GM21423 (cell line): Measurements from ENCODE around the gene MSLN.
A peak's percentile ranks its signal among the peaks of the same experiment; 100 is the strongest.
"Not testable (repeated sequence)": the region's sequence is repeated elsewhere in the genome, so short reads cannot be mapped to it uniquely, and the experiment has no call there.

ENCODE experiments used
- ATAC-seq: cut with Tn5 transposase; IDR thresholded peaks from one replicate; pipeline ENCODE4 v1.9.1; 2021; ENCODE audit warnings: mild to moderate bottlenecking, moderate library complexity; ENCODE audit not compliant: unreplicated experiment

The MSLN gene

GRCh38 chr16:772959-773358, 12.4 kb downstream of the MSLN start:
- no peak for ATAC-seq

DNA sequence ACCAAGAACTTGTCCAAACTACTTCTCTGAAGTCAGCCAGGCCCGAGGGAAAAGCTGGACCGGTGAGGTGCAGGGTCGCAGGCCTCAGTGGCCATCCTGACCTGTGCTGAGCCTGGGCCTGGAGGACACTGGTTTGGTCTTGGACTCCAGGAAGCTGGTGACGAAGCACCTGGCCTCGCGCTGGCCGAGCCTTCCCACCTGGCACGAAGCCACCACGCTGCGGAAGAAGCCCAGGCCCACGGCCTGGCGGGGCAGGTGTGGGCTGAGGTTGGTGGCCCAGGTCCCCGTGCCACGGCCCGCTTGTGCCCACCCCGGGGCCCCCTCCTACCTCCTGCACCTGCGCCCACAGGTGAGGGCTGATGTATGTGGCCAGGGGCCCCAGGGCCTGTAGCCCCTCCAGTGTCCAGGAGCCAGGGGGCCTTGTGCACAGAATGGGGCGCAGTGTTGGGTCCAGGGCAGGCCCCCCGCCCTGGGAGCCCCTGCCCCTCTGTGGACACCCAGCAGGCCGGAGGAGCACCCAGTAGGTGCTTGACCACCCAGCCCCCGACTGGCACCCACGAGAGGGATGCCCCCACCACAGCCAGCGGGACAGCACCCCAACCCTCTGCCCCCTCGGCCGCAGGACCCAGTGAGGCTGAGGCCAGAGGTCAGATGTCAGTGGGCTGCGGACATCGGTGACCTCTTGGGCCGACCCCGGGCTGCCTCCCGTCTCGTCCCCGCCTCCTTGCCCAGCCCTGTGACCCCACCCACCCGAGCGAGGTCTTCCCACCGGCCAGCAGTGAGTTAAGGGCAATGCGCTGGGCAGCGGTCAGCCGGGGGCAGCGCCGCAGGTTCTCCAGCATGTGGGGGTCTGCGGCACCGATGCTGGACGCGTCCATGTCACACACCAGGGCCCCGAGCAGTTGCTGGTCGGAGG, 13.8 kb downstream of the MSLN start:
- no peak for ATAC-seq

DNA sequence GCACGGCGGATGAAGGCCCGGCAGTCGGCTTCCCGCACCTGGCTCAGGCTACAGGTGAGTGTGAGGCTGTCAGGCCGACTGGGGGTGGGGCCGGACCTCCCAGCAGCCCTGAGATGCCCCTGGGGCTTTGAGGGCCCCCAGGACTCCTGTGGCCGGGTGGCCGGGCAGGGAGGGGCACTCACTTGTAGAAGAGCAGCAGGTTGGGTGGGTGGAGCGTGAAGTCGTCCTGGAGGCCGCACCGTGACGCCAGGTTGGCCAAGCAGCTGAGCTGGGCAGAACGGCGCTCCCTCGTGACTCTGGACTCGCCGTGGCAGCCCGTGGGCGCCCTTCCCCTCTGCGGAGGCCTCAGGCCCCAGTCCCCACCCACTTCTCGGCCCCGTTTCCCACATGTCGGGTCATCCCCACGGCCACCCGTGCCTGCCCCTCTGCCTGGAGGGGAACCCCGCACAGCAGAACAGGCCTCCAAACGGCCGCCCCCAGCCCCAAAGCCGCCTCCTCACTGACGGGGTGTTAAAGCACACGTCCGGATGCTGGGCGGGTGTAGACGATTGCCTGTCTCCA, 14.8 kb downstream of the MSLN start:
- ATAC-seq = no peak

- ATAC-seq = not testable (repeated sequence)
These were observed 15.8 kb downstream of the MSLN start for GRCh38 chr16:776298-776697.

DNA sequence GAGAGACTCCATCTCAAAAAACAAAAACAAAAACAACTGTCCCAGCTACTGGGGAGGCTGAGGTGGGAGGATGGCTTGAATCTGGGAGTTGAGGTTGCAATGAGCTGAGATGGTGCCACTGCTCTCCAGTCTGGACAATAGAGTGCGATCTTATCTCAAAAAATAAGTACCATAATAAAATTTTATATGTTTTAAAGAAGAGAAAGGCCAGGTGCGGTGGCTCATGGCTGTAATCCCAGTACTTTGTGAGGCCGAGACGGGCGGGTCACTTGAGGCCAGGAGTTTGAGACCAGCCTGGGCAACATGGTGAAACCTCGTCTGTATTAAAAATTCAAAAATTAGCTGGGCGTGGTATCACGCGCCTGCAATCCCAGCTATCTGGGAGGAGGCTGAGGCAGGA, 16.3 kb downstream of the MSLN start:
- ATAC-seq = no peak

DNA sequence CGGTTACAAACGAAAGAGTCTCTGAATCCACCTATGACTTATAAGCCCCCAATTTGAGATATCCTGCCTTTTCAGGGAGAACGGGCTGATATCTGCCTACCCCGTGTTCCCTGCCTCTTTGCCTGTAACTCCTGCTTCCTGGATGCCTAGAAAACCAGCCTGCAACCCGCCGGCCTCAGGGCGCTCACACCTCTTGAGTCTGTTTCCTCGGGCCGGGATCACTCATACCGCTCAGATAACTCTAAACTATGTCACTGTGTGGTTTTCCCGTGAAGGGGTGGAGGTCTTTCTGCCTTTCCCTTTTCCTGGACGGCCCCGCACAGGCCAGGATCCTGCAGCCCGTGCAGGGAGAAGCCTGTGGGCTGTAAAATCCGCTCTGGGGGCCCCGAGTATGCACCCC, 17.3 kb downstream of the MSLN start:
- no peak for ATAC-seq

DNA sequence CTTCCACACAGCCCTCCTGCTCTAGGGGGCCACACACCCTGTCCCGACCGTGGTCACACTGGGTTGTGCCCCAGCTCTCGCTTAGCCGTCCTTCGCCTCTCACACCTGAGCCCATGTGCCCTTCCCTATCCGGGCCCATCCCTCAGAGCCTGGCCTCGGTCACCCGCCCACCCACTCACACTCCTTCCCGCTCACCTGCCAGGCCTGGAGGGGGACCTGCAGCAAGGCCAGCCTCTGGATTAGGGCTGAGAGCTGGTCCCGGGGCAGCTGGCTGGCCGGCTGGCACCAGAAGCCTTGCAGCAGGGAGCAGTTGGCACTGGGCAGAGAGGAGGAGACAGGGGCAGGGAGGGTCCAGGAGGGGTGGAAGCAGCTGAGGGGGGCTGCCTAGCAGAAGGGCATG, 17.9 kb downstream of the MSLN start:
- no peak for ATAC-seq

DNA sequence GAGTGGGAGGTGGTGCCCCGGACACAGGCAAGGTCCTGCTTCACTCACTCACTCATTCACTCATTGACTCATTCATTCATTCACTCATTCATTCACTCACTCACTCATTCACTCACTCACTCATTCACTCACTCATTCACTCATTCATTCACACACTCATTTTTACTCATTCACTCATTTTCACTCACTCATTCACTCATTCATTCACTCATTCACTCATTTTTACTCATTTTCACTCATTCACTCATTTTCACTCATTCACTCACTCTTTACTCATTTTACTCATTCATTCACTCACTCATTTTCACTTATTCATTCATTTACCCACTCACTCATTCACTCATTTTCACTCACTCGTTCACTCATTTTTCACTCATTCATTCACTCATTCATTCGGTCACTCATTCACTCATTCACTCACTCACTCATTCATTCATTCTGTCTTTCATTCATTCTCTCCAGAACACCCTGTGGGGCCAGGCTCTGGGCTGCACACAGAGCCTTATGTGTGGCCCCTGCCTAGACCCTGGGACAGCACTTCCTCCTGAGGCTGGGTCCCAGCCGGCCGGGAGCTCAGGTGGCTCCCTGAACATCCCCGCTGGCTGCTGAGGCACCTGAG, 18.5 kb downstream of the MSLN start:
- no peak for ATAC-seq

- no peak for ATAC-seq
These were observed 19.0 kb downstream of the MSLN start for GRCh38 chr16:779561-779960.

DNA sequence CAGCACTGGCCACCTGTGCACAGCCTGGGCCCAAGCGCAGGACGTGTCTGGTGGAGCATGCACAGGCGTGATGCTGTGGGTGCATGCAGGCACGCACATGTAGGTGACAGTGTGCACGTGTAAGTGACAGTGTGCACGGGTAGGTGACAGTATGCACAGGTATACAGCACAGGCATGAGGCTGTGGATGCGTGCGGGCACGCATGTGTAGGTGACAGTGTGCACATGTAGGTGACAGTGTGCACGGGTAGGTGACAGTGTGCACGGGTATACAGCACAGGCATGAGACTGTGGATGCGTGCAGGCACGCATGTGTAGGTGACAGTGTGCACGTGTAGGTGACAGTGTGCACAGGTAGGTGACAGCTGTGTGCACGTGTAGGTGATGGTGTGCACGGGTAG, 19.8 kb downstream of the MSLN start:
- ATAC-seq = no peak

GRCh38 chr16:781346-782010, 20.9 kb downstream of the MSLN start:
- ATAC-seq = no peak

- no peak for ATAC-seq
These were observed 21.7 kb downstream of the MSLN start for GRCh38 chr16:782258-782657.

DNA sequence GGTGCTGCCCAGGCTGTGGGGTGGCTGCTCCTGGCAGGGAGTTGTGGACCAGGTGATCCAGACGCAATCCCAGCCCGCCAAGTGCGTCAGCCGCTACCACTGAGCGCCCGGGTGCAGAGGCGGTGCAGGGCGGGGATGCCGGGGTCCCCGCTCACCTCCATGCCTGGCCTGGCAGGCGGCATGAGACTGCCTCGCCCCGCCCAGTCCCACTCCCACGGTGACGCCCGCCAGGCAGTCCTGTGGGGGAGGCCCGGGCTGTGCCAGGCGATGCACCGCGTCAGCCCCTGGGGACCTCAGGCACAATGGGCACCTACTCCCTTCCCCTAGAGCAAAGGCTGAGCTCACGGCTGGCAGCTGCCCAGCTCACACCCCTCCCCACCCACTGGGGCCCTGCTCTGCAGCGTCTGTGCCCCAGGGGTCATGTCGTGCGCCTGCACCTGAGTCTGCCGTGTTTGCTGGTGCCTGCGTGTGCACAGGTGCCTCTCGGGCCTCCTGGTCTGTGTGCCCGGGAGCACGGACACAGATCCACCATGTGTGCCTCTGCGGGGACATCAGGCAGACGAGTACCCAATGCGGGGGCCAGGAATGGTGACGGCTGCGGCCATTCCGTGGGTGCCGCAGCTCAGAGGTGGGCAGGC, 22.4 kb downstream of the MSLN start:
- no peak for ATAC-seq

DNA sequence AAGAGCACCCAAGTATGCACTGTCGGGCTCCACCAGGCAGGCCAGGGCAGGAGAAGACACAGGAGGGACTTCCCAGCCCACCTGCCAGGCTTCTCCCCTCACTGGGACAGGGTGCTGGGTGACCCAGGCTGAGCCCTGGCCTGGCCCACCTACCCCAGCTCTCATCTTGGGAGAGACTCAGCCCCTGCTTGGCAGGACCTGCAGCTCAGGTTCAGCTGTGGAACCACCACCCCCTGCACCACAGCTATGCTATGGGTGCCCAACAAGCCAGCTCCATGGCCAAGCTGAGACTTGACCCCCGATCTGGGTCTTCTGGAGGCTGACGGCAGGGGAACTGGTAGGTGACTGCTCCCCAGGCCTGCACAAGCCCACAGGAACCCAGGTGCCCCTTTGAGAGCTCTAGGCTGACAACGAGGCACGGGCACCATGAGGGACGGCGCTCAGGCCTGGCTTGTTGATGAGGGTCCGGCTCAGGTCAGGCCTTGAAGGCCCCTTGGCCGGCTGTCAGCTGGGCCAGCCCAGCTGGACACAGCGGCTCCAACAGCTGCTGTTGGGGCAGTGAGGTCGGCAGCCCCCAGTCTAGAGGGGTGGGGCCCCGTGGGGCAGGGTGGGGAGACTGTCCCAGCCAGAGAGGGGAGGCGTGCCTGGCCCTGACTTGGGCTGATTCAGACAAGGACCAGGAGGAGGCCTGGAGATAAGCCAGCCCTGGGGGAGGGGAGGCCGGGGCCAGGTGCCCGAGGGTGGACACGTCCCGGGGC, 23.0 kb downstream of the MSLN start:
- no peak for ATAC-seq

DNA sequence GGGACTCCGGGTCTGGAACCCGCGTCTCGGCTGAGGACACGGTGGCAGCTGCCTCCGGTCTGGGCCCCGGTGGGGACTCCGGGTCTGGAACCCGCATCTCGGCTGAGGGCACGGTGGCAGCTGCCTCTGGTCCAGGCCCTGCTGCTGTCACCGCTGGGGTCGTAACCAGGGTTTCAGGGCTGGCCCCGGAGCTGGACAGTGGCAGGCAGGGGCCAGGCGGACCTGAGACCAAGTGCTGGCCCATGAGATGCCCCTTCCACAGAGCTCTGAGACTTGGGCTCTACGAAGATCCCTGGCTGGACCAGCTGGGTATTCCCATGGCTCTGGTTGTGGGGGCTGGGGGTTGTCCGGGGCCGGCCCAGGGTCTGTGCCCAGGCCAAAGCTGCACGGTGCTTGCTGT, 23.9 kb downstream of the MSLN start:
- ATAC-seq = no peak

- no peak for ATAC-seq
These were observed 25.3 kb downstream of the MSLN start for GRCh38 chr16:785563-786535.

DNA sequence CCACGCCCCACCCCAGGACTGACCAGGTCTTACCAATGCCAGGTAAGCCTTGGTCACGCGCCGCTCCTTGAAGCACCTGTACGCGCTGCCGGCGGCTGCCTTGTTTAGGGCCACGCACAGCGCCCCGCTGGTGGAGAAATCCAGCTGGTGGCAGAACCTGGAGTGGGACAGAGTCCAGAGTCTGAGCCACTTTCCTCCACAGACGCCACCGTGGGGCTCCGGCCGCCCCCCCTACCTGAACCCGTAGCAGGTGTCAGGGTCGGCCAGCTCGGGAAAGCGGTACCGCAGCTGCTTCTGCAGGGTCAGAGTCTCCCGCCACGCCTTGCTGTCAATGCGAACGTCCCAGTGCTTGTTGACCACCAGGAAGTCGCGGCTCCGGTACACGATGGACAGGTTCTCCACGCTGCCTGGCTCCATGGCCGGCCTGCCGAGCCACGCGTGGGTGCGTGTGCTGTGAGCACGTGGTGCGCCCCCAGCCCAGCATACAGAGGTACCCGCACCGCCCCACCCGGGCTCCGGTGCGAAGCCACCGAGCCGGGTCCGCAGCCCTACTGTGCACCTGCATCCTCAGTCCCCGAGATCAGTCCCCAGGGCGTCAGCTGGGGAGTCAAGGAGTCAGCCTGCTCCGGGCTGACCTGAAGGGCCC, 26.9 kb downstream of the MSLN start:
- ATAC-seq = no peak

- peak; percentile 23 for ATAC-seq
These were observed 27.5 kb downstream of the MSLN start, which contains the start of gene RPUSD1 for GRCh38 chr16:787978-788398. TSS of gene RPUSD1 (minus strand) at chr16:788381. CDS start at chr16:787737, 644 bp downstream.
